Fibroblast of lung (primary cell): ENCODE results near the gene TCERG1L.

ENCODE experiments used
- CTCF ChIP-seq, 2 donors: IDR thresholded peaks in 1 of 2; conservative IDR thresholded peaks in 1 of 2; 1 replicate in 1 of 2; 2 replicates in 1 of 2; pipeline ENCODE4 v1.5.1; 2011 to 2012; ENCODE audit warnings: low read length in 2 of 2, control low read depth in 1 of 2, inconsistent platforms in 1 of 2, low read depth in 1 of 2, mild to moderate bottlenecking in 1 of 2
- EZH2 ChIP-seq: IDR thresholded peaks from 2 replicates; pipeline ENCODE4 v1.5.1; 2012; ENCODE audit warnings: low read length, control low read depth, mild to moderate bottlenecking; ENCODE audit errors: missing control alignments

- no peak for TF ChIP-seq CTCF (conservative IDR thresholded peaks at IDR 0.05 in 1 of 2, IDR thresholded peaks at IDR 0.05 in 1 of 2; ENCODE audit: low read depth in 1 of 2, low read length in 2 of 2)
- TF ChIP-seq EZH2, result no peak
These were observed 77.8 kb downstream of the TCERG1L start for GRCh38 chr10:131233611-131234258.
